Activated CD4-positive, alpha-beta memory T cell treated with anti-CD3 and anti-CD28 coated beads for 36 hours (primary cell): ENCODE measurements around the gene TRAF1. TPM values are rescaled to one million over a fixed set of nuclear protein-coding genes. Genes with fewer than 3 reads are reported as not detected.

Experiments
- CTCF ChIA-PET: fragments of 350-600 bp; sonication (Branson Sonifier 250); formaldehyde crosslinking; loops from one replicate; lab custom pipeline; 2021; ENCODE audit warnings: antibody characterized with exemption, inconsistent platforms; lab: Charles Lee
- POLR2A ChIA-PET: fragments of 350-600 bp; sonication (Branson Sonifier 250); formaldehyde crosslinking; loops from one replicate; lab custom pipeline; 2021; ENCODE audit warnings: antibody characterized with exemption; lab: Charles Lee
- DNase-seq: peaks from one replicate; pipeline ENCODE4 v3.0.0-alpha.2; 2020
- H3K27ac Mint-ChIP-seq: one replicate; pipeline ENCODE4 v1.8.0; 2021; ENCODE audit warnings: mixed read lengths
- H3K27me3 Mint-ChIP-seq: one replicate; pipeline ENCODE4 v1.8.0; 2021; ENCODE audit warnings: mixed read lengths
- H3K36me3 Mint-ChIP-seq: one replicate; pipeline ENCODE4 v1.8.0; 2021; ENCODE audit warnings: mixed read lengths
- H3K4me1 Mint-ChIP-seq: one replicate; pipeline ENCODE4 v1.8.0; 2021; ENCODE audit warnings: low read depth, mixed read lengths
- H3K4me3 Mint-ChIP-seq: one replicate; pipeline ENCODE4 v1.8.0; 2021; ENCODE audit warnings: mild to moderate bottlenecking, mixed read lengths
- H3K9me3 Mint-ChIP-seq: one replicate; pipeline ENCODE4 v1.8.0; 2021; ENCODE audit warnings: mixed read lengths
- intact Hi-C: fragments of 100-400 bp; cut with micrococcal nuclease; formaldehyde crosslinking; loops from one replicate; pipeline ENCODE4 v1.15.1; 2023
- total RNA-seq, 2 experiments: library from RNA; stranded (reverse); gene quantifications; one replicate each; pipeline ENCODE4 v1.2.3, GENCODE V29; 2021

The TRAF1 gene
- total RNA-seq, 2 experiments from 2014 or later = 124 TPM

- Mint-ChIP-seq H3K4me1 (peaks cover 91% of the 10 kb centered on the region), H3K27ac (peak overlapping the region; percentile 55), H3K9me3 (no peaks in the 10 kb centered on the region), H3K4me3 (no peak overlapping the region), H3K36me3 (peaks cover 86% of the 10 kb centered on the region), H3K27me3 (no peaks in the 10 kb centered on the region)
- CTCF ChIA-PET = no interaction called here
- DNase-seq = no peak
- POLR2A ChIA-PET = interaction anchor here (1.1 to 18.2 kb wide), 2 partner anchors 10 to 22 kb away, joined by 3 to 237 read pairs; partner anchors contain the start of gene TRAF1
- intact Hi-C loops = no loop called here
Measured at GRCh38 chr9:120914953-120915352, 11.6 kb downstream of the TRAF1 start.

GRCh38 chr9:120914396-120914795 lies 12.2 kb downstream of the TRAF1 start:
- Mint-ChIP-seq H3K9me3 (no peaks in the 10 kb centered on the region), H3K27me3 (no peaks in the 10 kb centered on the region), H3K4me3 (no peak overlapping the region), H3K36me3 (peaks cover 86% of the 10 kb centered on the region), H3K27ac (peak overlapping the region; percentile 55), H3K4me1 (peaks cover 91% of the 10 kb centered on the region)
- no peak for DNase-seq
- POLR2A ChIA-PET = interaction anchor here (1.4 to 18.2 kb wide), 2 partner anchors 11 to 42 kb away, joined by 3 to 237 read pairs; partner anchors contain the start of gene TRAF1
- intact Hi-C loops = no loop called here
- CTCF ChIA-PET = interaction anchor here (1.1 kb wide), 1 partner anchor 46 kb away, joined by 3 read pairs; no protein-coding TSS in a partner anchor

GRCh38 chr9:120913647-120914264 lies 12.8 kb downstream of the TRAF1 start:
- Mint-ChIP-seq H3K4me3 (no peak overlapping the region), H3K36me3 (peaks cover 87% of the 10 kb centered on the region), H3K9me3 (no peaks in the 10 kb centered on the region), H3K27ac (peak overlapping the region; percentile 69), H3K4me1 (peaks cover 91% of the 10 kb centered on the region), H3K27me3 (no peaks in the 10 kb centered on the region)
- CTCF ChIA-PET = interaction anchor here (1.1 kb wide), 1 partner anchor 45 kb away, joined by 3 read pairs; no protein-coding TSS in a partner anchor
- POLR2A ChIA-PET = interaction anchor here (1.4 to 18.2 kb wide), 2 partner anchors 11 to 41 kb away, joined by 3 to 237 read pairs; partner anchors contain the start of gene TRAF1
- intact Hi-C loops = no loop called here
- DNase-seq = peak; percentile 61

GRCh38 chr9:120912958-120913646 lies 13.5 kb downstream of the TRAF1 start:
- DNase-seq = no peak
- H3K27me3 Mint-ChIP-seq = no peaks in the 10 kb centered on the region
- H3K4me3 Mint-ChIP-seq = no peak overlapping the region
- CTCF ChIA-PET = interaction anchor here (1.1 kb wide), 1 partner anchor 44 kb away, joined by 3 read pairs; no protein-coding TSS in a partner anchor
- intact Hi-C loops = no loop called here
- H3K27ac Mint-ChIP-seq = peak overlapping the region; percentile 80
- POLR2A ChIA-PET = interaction anchor here (1.4 to 18.2 kb wide), 3 partner anchors 10 to 41 kb away, joined by 3 to 237 read pairs (median 3); partner anchors contain the start of gene TRAF1
- H3K4me1 Mint-ChIP-seq = peaks cover 88% of the 10 kb centered on the region
- peaks cover 85% of the 10 kb centered on the region for H3K36me3 Mint-ChIP-seq
- H3K9me3 Mint-ChIP-seq = no peaks in the 10 kb centered on the region

- no peak overlapping the region for H3K4me3 Mint-ChIP-seq
- no peak for DNase-seq
- intact Hi-C loops = loop anchor here (2.0 kb wide), 1 partner anchor 43 kb away; no protein-coding TSS in a partner anchor
- ChIA-PET POLR2A (interaction anchor here (0.8 to 18.2 kb wide), 4 partner anchors 9 to 118 kb away, joined by 3 to 237 read pairs (median 5); partner anchors contain the start of genes FBXW2 and TRAF1), CTCF (interaction anchor here (0.6 to 1.8 kb wide), 4 partner anchors 26 to 565 kb away, joined by 3 to 5 read pairs (median 3); no protein-coding TSS in a partner anchor)
- no peaks in the 10 kb centered on the region for H3K9me3 Mint-ChIP-seq
- no peaks in the 10 kb centered on the region for H3K27me3 Mint-ChIP-seq
- peak overlapping the region; percentile 94 for H3K27ac Mint-ChIP-seq
- H3K4me1 Mint-ChIP-seq = peaks cover 84% of the 10 kb centered on the region
- peaks cover 84% of the 10 kb centered on the region for H3K36me3 Mint-ChIP-seq
Measured at GRCh38 chr9:120911295-120911837, 15.2 kb downstream of the TRAF1 start.

DNA sequence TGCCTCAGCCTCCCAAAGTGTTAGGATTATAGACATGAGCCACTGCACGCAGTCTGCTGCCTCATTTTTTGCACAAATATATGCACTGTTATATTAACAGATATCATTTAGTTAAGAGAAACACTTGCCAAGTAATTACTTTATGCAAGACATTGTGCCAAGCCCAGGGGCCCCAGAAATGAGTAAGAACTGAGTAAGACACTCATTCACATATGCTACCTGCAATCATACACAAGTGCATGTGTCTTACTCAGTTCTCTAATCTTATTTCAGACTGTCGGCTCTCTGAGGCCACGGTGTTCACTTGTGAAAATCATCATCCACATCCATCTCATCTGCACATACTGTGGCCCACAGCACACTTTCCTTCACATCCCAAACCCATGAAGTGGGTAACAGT lies 16.0 kb downstream of the TRAF1 start:
- no peaks in the 10 kb centered on the region for H3K27me3 Mint-ChIP-seq
- no peak overlapping the region for H3K4me3 Mint-ChIP-seq
- peak; percentile 59 for DNase-seq
- peak overlapping the region; percentile 94 for H3K27ac Mint-ChIP-seq
- intact Hi-C loops = loop anchor here (1.0 to 2.0 kb wide), 3 partner anchors 16 to 42 kb away; partner anchors contain the start of gene TRAF1
- H3K36me3 Mint-ChIP-seq = peaks cover 86% of the 10 kb centered on the region
- H3K4me1 Mint-ChIP-seq = peaks cover 86% of the 10 kb centered on the region
- CTCF ChIA-PET = interaction anchor here (1.0 to 1.8 kb wide), 2 partner anchors 27 to 41 kb away, joined by 3 to 5 read pairs; no protein-coding TSS in a partner anchor
- POLR2A ChIA-PET = interaction anchor here (0.8 to 18.2 kb wide), 5 partner anchors 8 to 118 kb away, joined by 3 to 237 read pairs (median 6); partner anchors contain the start of genes FBXW2 and TRAF1
- H3K9me3 Mint-ChIP-seq = no peaks in the 10 kb centered on the region

DNA sequence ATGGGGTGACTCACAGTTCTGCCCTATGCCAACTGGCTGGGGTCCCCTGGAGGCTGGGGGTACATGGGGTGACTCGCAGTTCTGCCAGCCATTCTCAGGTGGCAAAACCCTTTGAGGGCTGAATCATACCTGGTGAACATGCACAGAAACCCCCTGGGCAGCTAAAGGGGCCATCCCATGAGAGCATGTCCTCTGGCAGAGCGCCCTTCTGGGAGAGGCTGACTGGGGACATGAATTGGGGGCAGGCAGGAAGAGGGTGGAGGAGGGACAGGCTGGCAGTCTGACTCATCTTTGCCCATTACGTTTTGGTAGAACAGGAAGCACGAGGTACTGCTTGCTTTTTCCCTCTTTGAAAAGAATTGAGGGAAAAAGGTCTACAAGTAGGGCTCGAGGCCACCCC lies 16.7 kb downstream of the TRAF1 start:
- peak; percentile 78 for DNase-seq
- intact Hi-C loops = loop anchor here (1.0 to 2.0 kb wide), 3 partner anchors 16 to 41 kb away; partner anchors contain the start of gene TRAF1
- Mint-ChIP-seq H3K27me3 (no peaks in the 10 kb centered on the region), H3K36me3 (peaks cover 91% of the 10 kb centered on the region), H3K4me3 (peak overlapping the region; percentile 32), H3K27ac (peak overlapping the region; percentile 94), H3K4me1 (peaks cover 91% of the 10 kb centered on the region), H3K9me3 (no peaks in the 10 kb centered on the region)
- ChIA-PET CTCF (interaction anchor here (1.8 kb wide), 1 partner anchor 27 kb away, joined by 5 read pairs; no protein-coding TSS in a partner anchor), POLR2A (interaction anchor here (1.0 to 18.2 kb wide), 5 partner anchors 9 to 65 kb away, joined by 4 to 237 read pairs (median 6); partner anchors contain the start of gene TRAF1)

DNA sequence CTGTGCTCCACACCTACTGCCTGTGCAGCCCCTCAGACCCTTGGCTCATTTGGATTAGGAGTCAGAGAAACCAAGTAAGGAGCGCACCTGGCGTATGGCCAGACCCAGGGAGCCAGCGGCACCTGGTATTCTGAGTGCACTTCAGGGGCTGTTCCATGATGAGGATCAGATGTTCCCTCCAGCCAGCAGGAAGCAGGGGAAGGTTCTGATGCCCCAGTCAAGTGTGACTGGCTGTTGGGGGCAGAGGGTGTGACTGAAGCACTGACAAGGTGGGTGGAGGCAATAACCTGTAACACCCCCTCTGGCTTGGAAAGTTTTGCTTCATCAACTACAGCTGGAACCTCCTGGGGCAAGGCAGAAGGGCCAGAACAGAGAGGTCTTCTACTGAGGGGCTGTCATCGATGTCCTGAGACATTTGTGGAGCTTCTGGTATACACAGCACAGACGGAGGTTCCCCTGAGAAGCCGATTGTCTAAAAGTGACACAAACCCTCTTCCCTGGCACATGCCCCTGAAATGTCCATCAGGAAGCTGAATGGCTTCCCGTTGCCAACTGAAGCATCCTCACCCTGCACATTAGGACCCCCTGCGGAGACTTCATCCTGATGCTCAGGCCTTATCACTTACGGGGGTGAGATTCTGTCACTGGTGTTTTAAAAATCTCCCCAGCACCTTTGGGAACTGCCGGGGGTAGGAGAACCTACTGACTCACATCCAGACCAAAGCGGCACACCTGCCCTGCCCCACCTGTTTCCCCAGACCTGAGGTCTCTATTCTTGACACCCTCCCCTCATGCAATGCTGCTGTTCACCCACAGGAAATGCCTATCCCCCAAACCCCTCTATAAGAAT lies 21.1 kb downstream of the TRAF1 start:
- peaks cover 87% of the 10 kb centered on the region for H3K4me1 Mint-ChIP-seq
- intact Hi-C loops = no loop called here
- no peak for DNase-seq
- peak overlapping the region; percentile 91 for H3K27ac Mint-ChIP-seq
- H3K9me3 Mint-ChIP-seq = no peaks in the 10 kb centered on the region
- ChIA-PET POLR2A (interaction anchor here (0.8 to 18.2 kb wide), 2 partner anchors 19 to 227 kb away, joined by 3 to 237 read pairs; partner anchors contain the start of gene TRAF1), CTCF (interaction anchor here (0.8 to 1.3 kb wide), 2 partner anchors 14 to 37 kb away, joined by 4 read pairs; no protein-coding TSS in a partner anchor)
- peak overlapping the region; percentile 5 for H3K4me3 Mint-ChIP-seq
- H3K27me3 Mint-ChIP-seq = no peaks in the 10 kb centered on the region
- H3K36me3 Mint-ChIP-seq = peaks cover 79% of the 10 kb centered on the region

- peaks cover 87% of the 10 kb centered on the region for H3K4me1 Mint-ChIP-seq
- intact Hi-C loops = no loop called here
- H3K36me3 Mint-ChIP-seq = peaks cover 76% of the 10 kb centered on the region
- H3K4me3 Mint-ChIP-seq = peak overlapping the region; percentile 16
- H3K9me3 Mint-ChIP-seq = no peaks in the 10 kb centered on the region
- CTCF ChIA-PET = interaction anchor here (1.3 kb wide), 1 partner anchor 36 kb away, joined by 4 read pairs; no protein-coding TSS in a partner anchor
- H3K27ac Mint-ChIP-seq = peak overlapping the region; percentile 91
- POLR2A ChIA-PET = interaction anchor here (0.8 to 18.2 kb wide), 7 partner anchors 9 to 228 kb away, joined by 3 to 237 read pairs (median 4); partner anchors contain the start of genes FBXW2 and TRAF1
- no peaks in the 10 kb centered on the region for H3K27me3 Mint-ChIP-seq
- DNase-seq = no peak
Measured at GRCh38 chr9:120904978-120905301, 21.7 kb downstream of the TRAF1 start.
